ENCODE results near the gene JOSD1. TPM values are rescaled to one million over a fixed set of nuclear protein-coding genes. Genes with fewer than 3 reads are reported as not detected.
A peak's percentile ranks its signal among the peaks of the same experiment; 100 is the strongest.

The JOSD1 gene
- total RNA-seq, 2 experiments from 2014 or later = 303 to 307 TPM

- Mint-ChIP-seq H3K4me1 (ENCODE audit: low read depth) (peaks cover 52% of the 10 kb centered on the region), H3K9me3 (no peaks in the 10 kb centered on the region), H3K36me3 (ENCODE audit: low read depth) (peaks cover 100% of the 10 kb centered on the region), H3K4me3 (no peak overlapping the region), H3K27ac (peak overlapping the region; percentile 69), H3K27me3 (no peaks in the 10 kb centered on the region)
- H3K4me1 ChIP-seq (ENCODE audit: insufficient read depth, low read length) = peaks cover 84% of the 10 kb centered on the region
- no peaks in the 10 kb centered on the region for H3K9me3 ChIP-seq (ENCODE audit: control insufficient read depth in 1 of 2, insufficient read depth in 1 of 2, low read length in 2 of 2)
- DNase-seq (no peak), ATAC-seq (ENCODE audit: poor library complexity) (no peak)
- H3K27ac ChIP-seq (ENCODE audit: low read depth in 1 of 2, low read length in 2 of 2) = peak overlapping the region; percentile 41 to 44
- H3K27me3 ChIP-seq (ENCODE audit: control insufficient read depth in 1 of 2, insufficient read depth in 2 of 2, low read length in 2 of 2) = no peaks in the 10 kb centered on the region
- ChIA-PET CTCF (no interaction called here), POLR2A (interaction anchor here (2.7 to 25.2 kb wide), 3 partner anchors 7 to 34 kb away, joined by 14 to 752 read pairs (median 752); partner anchors contain the start of genes GTPBP1 and SUN2)
- intact Hi-C loops (cut with DNase I, micrococcal nuclease) = no loop called here
- TF ChIP-seq CTCF (IDR thresholded peaks at IDR 0.05) = no peak
- H3K36me3 ChIP-seq (ENCODE audit: insufficient read depth, low read length) = peaks cover 100% of the 10 kb centered on the region
- H3K4me3 ChIP-seq (ENCODE audit: low read length) = no peak overlapping the region
Measured at GRCh38 chr22:38740116-38740723, 39.5 kb upstream of the JOSD1 start.

GRCh38 chr22:38739300-38740055 is 38.7 kb upstream of the JOSD1 start:
- Histone ChIP-seq H3K36me3 (ENCODE audit: insufficient read depth, low read length) (peaks cover 94% of the 10 kb centered on the region), H3K4me3 (ENCODE audit: low read length) (no peak overlapping the region), H3K9me3 (ENCODE audit: control insufficient read depth in 1 of 2, insufficient read depth in 1 of 2, low read length in 2 of 2) (no peaks in the 10 kb centered on the region), H3K4me1 (ENCODE audit: insufficient read depth, low read length) (peaks cover 77% of the 10 kb centered on the region), H3K27ac (ENCODE audit: low read depth in 1 of 2, low read length in 2 of 2) (no peak overlapping the region), H3K27me3 (ENCODE audit: control insufficient read depth in 1 of 2, insufficient read depth in 2 of 2, low read length in 2 of 2) (no peaks in the 10 kb centered on the region)
- TF ChIP-seq CTCF (IDR thresholded peaks at IDR 0.05) = no peak
- no peak overlapping the region for H3K4me3 Mint-ChIP-seq
- ATAC-seq (ENCODE audit: poor library complexity) = no peak
- intact Hi-C loops (cut with DNase I, micrococcal nuclease) = no loop called here
- DNase-seq = no peak
- ChIA-PET POLR2A (interaction anchor here (2.7 to 25.2 kb wide), 3 partner anchors 6 to 33 kb away, joined by 14 to 752 read pairs (median 752); partner anchors contain the start of genes GTPBP1 and SUN2), CTCF (no interaction called here)
- H3K36me3 Mint-ChIP-seq (ENCODE audit: low read depth) = peaks cover 100% of the 10 kb centered on the region
- H3K9me3 Mint-ChIP-seq = no peaks in the 10 kb centered on the region
- peak overlapping the region; percentile 69 for H3K27ac Mint-ChIP-seq
- H3K27me3 Mint-ChIP-seq = no peaks in the 10 kb centered on the region
- peaks cover 53% of the 10 kb centered on the region for H3K4me1 Mint-ChIP-seq (ENCODE audit: low read depth)

- peak overlapping the region; percentile 25 for H3K4me3 Mint-ChIP-seq
- H3K9me3 Mint-ChIP-seq = no peaks in the 10 kb centered on the region
- peaks cover 100% of the 10 kb centered on the region for H3K36me3 Mint-ChIP-seq (ENCODE audit: low read depth)
- Histone ChIP-seq H3K27ac (ENCODE audit: low read depth in 1 of 2, low read length in 2 of 2) (peak overlapping the region; percentile 3 to 19), H3K4me3 (ENCODE audit: low read length) (no peak overlapping the region), H3K36me3 (ENCODE audit: insufficient read depth, low read length) (peaks cover 92% of the 10 kb centered on the region), H3K4me1 (ENCODE audit: insufficient read depth, low read length) (peaks cover 82% of the 10 kb centered on the region), H3K27me3 (ENCODE audit: control insufficient read depth in 1 of 2, insufficient read depth in 2 of 2, low read length in 2 of 2) (no peaks in the 10 kb centered on the region), H3K9me3 (ENCODE audit: control insufficient read depth in 1 of 2, insufficient read depth in 1 of 2, low read length in 2 of 2) (no peaks in the 10 kb centered on the region)
- peaks cover 59% of the 10 kb centered on the region for H3K4me1 Mint-ChIP-seq (ENCODE audit: low read depth)
- DNase-seq (no peak), ATAC-seq (ENCODE audit: poor library complexity) (no peak)
- no peaks in the 10 kb centered on the region for H3K27me3 Mint-ChIP-seq
- intact Hi-C loops (cut with DNase I, micrococcal nuclease) = no loop called here
- no peak for TF ChIP-seq CTCF (IDR thresholded peaks at IDR 0.05)
- H3K27ac Mint-ChIP-seq = peak overlapping the region; percentile 88
- ChIA-PET CTCF (interaction anchor here (0.6 kb wide), 1 partner anchor 265 kb away, joined by 3 read pairs; no protein-coding TSS in a partner anchor), POLR2A (interaction anchor here (1.1 to 21.7 kb wide), 3 partner anchors 12 to 32 kb away, joined by 3 to 752 read pairs (median 14); partner anchors contain the start of genes GTPBP1 and SUN2)
Measured at GRCh38 chr22:38738475-38739070, 37.8 kb upstream of the JOSD1 start.

Data from CD4-positive, alpha-beta T cell (primary cell).